ENCODE measurements around the gene KCNMA1.

Gene KCNMA1

GRCh38 chr10:77639756-77640155, 2.1 kb upstream of the KCNMA1 start:
- Histone ChIP-seq H3K4me1 (peaks cover 18 to 38% (median 24%) of the 10 kb centered on the region in 10 experiments; a peak in 18 of 20 replicates), H3K36me3 (peaks cover 0 to 2% (median 0%) of the 10 kb centered on the region in 11 experiments; a peak in 1 of 22 replicates), H4K20me1 (peaks cover 0 to 30% (median 12%) of the 10 kb centered on the region in 11 experiments; a peak in 13 of 22 replicates), H3K27ac (no peak overlapping the region), H3K4me2 (no peak overlapping the region), H3K9ac (no peak overlapping the region), H3K9me3 (replicated peaks in 1 of 11) (peaks cover 0 to 7% (median 0%) of the 10 kb centered on the region in 11 experiments; a peak in 3 of 22 replicates), H3K4me3 (no peak overlapping the region), H3K27me3 (peaks cover 63 to 67% (median 66%) of the 10 kb centered on the region in 11 experiments)
- TF ChIP-seq Cebpa-rat (IDR thresholded peaks at IDR 0.05) = no peak

DNA sequence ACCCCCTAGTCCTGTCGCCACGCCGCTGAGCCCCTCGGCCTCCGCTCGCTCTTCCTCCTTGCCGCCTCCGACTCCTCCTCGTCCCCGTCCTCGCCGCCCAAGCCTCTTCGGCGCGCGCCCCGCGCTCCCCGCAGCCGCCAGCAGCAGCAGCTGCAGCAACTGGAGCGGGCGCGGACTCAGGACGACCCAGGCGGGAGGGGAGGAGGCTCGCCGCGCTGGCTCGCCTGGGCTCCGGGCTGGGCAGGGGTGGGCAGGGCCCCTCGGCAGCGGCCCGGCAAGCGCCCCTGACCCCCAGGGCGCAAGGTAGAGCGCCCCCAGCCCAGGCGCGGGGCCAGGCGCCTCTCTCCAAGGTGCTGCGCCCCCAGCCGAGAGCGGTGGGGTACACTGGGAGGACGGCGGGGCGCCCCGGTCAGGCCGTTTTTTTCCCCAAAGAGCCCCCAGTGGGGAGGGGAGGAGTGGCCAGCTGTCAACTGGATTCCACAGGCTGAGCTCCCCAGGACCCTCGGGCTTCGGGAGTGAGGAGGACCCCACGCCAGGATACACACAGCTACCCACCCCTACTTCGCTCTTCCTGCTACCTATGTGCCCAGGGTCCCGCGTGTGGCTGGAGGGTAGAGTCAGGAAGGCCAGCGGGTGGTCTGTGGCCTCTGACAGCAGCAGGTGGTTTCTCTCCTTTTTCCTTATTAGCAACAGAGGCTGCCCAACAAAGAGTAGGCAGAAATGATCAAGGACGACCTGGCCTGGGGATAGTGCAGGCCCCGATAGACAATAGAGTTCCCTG, 903 bp upstream of the KCNMA1 start:
- peaks cover 0 to 30% (median 12%) of the 10 kb centered on the region in 11 experiments; a peak in 13 of 22 replicates for H4K20me1 ChIP-seq
- peak overlapping the region; percentile 68 to 86 (median 74) for H3K4me3 ChIP-seq
- peaks cover 76 to 80% (median 78%) of the 10 kb centered on the region in 11 experiments for H3K27me3 ChIP-seq
- TF ChIP-seq Cebpa-rat (IDR thresholded peaks at IDR 0.05) = no peak
- peaks cover 17 to 36% (median 20%) of the 10 kb centered on the region in 10 experiments; a peak in 18 of 20 replicates for H3K4me1 ChIP-seq
- peak overlapping the region in 2 of 11 experiments; percentile 48 to 58; a peak in 2 of 22 replicates for H3K27ac ChIP-seq
- H3K4me2 ChIP-seq = peak overlapping the region; percentile 96 to 99 (median 98)
- H3K9me3 ChIP-seq (replicated peaks in 1 of 11) = peaks cover 0 to 7% (median 0%) of the 10 kb centered on the region in 11 experiments; a peak in 1 of 22 replicates
- peaks cover 0 to 11% (median 0%) of the 10 kb centered on the region in 11 experiments; a peak in 1 of 22 replicates for H3K36me3 ChIP-seq
- H3K9ac ChIP-seq = peak overlapping the region in 10 of 11 experiments; percentile 39 to 80 (median 60); a peak in 20 of 22 replicates

DNA sequence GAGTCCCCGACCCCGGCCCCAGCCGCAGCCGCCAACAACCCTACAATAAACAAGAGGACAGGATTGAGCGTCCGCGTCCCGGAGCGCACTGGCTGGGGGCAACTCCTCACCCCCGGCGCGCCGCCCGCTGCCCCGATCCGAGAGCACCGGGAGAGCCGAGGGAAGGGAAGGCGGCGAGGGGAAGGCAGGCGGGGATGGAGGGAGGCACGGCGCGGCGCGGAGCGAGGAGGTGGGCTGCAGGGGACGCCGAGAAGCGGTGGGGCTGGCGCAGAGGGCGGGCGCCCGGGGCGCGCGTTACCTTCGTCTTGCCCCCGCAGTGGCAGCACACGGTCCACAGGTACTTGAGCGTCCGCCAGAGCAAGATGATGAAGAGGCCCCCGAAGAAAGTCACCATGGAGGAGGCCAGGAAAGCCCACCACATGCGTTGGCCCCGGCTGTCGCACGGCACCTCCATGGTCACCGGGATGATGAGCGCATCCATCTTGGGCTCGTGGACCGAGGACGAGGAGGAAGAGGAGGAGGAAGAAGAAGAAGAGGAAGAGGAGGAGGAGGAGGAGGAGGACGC, 559 bp downstream of the KCNMA1 start:
- Histone ChIP-seq H3K4me1 (peaks cover 17 to 36% (median 20%) of the 10 kb centered on the region in 10 experiments; a peak in 18 of 20 replicates), H4K20me1 (peaks cover 0 to 43% (median 12%) of the 10 kb centered on the region in 11 experiments; a peak in 13 of 22 replicates), H3K36me3 (peaks cover 0 to 20% (median 0%) of the 10 kb centered on the region in 11 experiments; a peak in 1 of 22 replicates), H3K9ac (peak overlapping the region in 10 of 11 experiments; percentile 25 to 80 (median 60); a peak in 16 of 22 replicates), H3K9me3 (replicated peaks in 1 of 11) (peaks cover 0 to 7% (median 0%) of the 10 kb centered on the region in 11 experiments; a peak in 1 of 22 replicates), H3K4me3 (peak overlapping the region; percentile 68 to 86 (median 74)), H3K4me2 (peak overlapping the region; percentile 96 to 99 (median 98)), H3K27me3 (peaks cover 80 to 89% (median 83%) of the 10 kb centered on the region in 11 experiments), H3K27ac (peak overlapping the region in 2 of 11 experiments; percentile 48 to 58; a peak in 2 of 22 replicates)
- TF ChIP-seq Cebpa-rat (IDR thresholded peaks at IDR 0.05) = no peak

GRCh38 chr10:77636282-77636966, 1.2 kb downstream of the KCNMA1 start:
- Histone ChIP-seq H3K9ac (peak overlapping the region in 2 of 11 experiments; percentile 76 to 80; a peak in 3 of 22 replicates), H3K4me2 (peak overlapping the region; percentile 96 to 99 (median 98)), H3K27ac (peak overlapping the region in 1 of 11 experiments; percentile 48; a peak in 2 of 22 replicates), H3K27me3 (peaks cover 80 to 89% (median 83%) of the 10 kb centered on the region in 11 experiments), H4K20me1 (peaks cover 0 to 50% (median 12%) of the 10 kb centered on the region in 11 experiments; a peak in 13 of 22 replicates), H3K4me1 (peaks cover 16 to 33% (median 20%) of the 10 kb centered on the region in 10 experiments; a peak in 18 of 20 replicates), H3K9me3 (replicated peaks in 1 of 11) (peaks cover 0 to 7% (median 0%) of the 10 kb centered on the region in 11 experiments; a peak in 2 of 22 replicates), H3K36me3 (peaks cover 0 to 26% (median 0%) of the 10 kb centered on the region in 11 experiments; a peak in 2 of 22 replicates), H3K4me3 (peak overlapping the region; percentile 68 to 86 (median 74))
- no peak for TF ChIP-seq Cebpa-rat (IDR thresholded peaks at IDR 0.05)

GRCh38 chr10:77635402-77636227, 2.0 kb downstream of the KCNMA1 start:
- peaks cover 12 to 26% (median 20%) of the 10 kb centered on the region in 10 experiments; a peak in 18 of 20 replicates for H3K4me1 ChIP-seq
- H3K27ac ChIP-seq = no peak overlapping the region
- peak overlapping the region in 1 of 11 experiments; percentile 80; a peak in 2 of 22 replicates for H3K9ac ChIP-seq
- no peak for TF ChIP-seq Cebpa-rat (IDR thresholded peaks at IDR 0.05)
- peaks cover 0 to 58% (median 12%) of the 10 kb centered on the region in 11 experiments; a peak in 13 of 22 replicates for H4K20me1 ChIP-seq
- H3K27me3 ChIP-seq = peaks cover 73 to 82% (median 76%) of the 10 kb centered on the region in 11 experiments
- H3K36me3 ChIP-seq = peaks cover 0 to 31% (median 0%) of the 10 kb centered on the region in 11 experiments; a peak in 2 of 22 replicates
- peak overlapping the region in 2 of 11 experiments; percentile 96; a peak in 5 of 22 replicates for H3K4me2 ChIP-seq
- H3K4me3 ChIP-seq = peak overlapping the region in 2 of 10 experiments; percentile 76 to 86; a peak in 3 of 20 replicates
- peaks cover 0 to 8% (median 3%) of the 10 kb centered on the region in 11 experiments; a peak in 9 of 22 replicates for H3K9me3 ChIP-seq (replicated peaks in 1 of 11)

DNA sequence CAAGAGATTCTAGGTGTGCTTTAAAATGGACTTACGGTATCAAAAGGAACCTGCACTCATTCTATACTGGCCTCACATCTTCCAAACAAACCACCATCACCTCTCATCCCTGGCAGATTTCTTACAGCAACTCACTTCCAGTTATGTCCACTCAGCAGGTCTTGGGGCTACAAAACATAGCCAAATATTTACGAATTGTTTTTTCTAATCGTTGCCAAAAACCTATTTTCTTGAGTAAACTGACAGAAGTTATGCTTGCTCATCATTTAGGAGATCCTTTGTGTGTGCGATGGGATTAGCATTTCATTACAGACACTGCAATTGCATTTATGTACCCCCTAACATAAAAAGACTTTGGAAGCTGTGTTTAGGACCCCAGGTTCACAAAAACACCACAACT, 2.7 kb downstream of the KCNMA1 start:
- TF ChIP-seq Cebpa-rat (IDR thresholded peaks at IDR 0.05) = no peak
- peaks cover 67 to 75% (median 69%) of the 10 kb centered on the region in 11 experiments for H3K27me3 ChIP-seq
- H3K4me1 ChIP-seq = peaks cover 14 to 30% (median 20%) of the 10 kb centered on the region in 10 experiments; a peak in 18 of 20 replicates
- peak overlapping the region in 1 of 10 experiments; percentile 86; a peak in 1 of 20 replicates for H3K4me3 ChIP-seq
- H3K36me3 ChIP-seq = peaks cover 0 to 31% (median 0%) of the 10 kb centered on the region in 11 experiments; a peak in 2 of 22 replicates
- H3K9ac ChIP-seq = no peak overlapping the region
- H3K9me3 ChIP-seq (replicated peaks in 1 of 11) = peaks cover 0 to 15% (median 8%) of the 10 kb centered on the region in 11 experiments; a peak in 10 of 22 replicates
- peak overlapping the region in 1 of 11 experiments; percentile 96; a peak in 2 of 22 replicates for H3K4me2 ChIP-seq
- H4K20me1 ChIP-seq = peaks cover 0 to 64% (median 12%) of the 10 kb centered on the region in 11 experiments; a peak in 13 of 22 replicates
- H3K27ac ChIP-seq = no peak overlapping the region

- no peak for TF ChIP-seq Cebpa-rat (IDR thresholded peaks at IDR 0.05)
- Histone ChIP-seq H3K9ac (no peak overlapping the region), H3K4me1 (peaks cover 11 to 26% (median 15%) of the 10 kb centered on the region in 10 experiments; a peak in 17 of 20 replicates), H3K4me3 (no peak overlapping the region), H3K9me3 (replicated peaks in 1 of 11) (peaks cover 0 to 18% (median 8%) of the 10 kb centered on the region in 11 experiments; a peak in 10 of 22 replicates), H3K4me2 (no peak overlapping the region), H3K27me3 (peaks cover 51 to 59% (median 54%) of the 10 kb centered on the region in 11 experiments), H4K20me1 (peaks cover 0 to 80% (median 12%) of the 10 kb centered on the region in 11 experiments; a peak in 13 of 22 replicates), H3K36me3 (peaks cover 0 to 34% (median 0%) of the 10 kb centered on the region in 11 experiments; a peak in 2 of 22 replicates), H3K27ac (no peak overlapping the region)
Observed at GRCh38 chr10:77633376-77633775, 4.2 kb downstream of the KCNMA1 start.

Measured in BLaER1 treated with 17β-estradiol and CSF1 and Interleukin-3, amounts not matched to agents 10 nM and 100 nM (cell line).